Measurements from ENCODE around the gene HAUS2. TPM values are rescaled to one million over a fixed set of nuclear protein-coding genes. Genes with fewer than 3 reads are reported as not detected.
A peak's percentile ranks its signal among the peaks of the same experiment; 100 is the strongest.

Gene HAUS2
- total RNA-seq, 1 donor from 2014 or later = 24.4 TPM

GRCh38 chr15:42547918-42548248 lies 755 bp upstream of the HAUS2 start:
- Histone ChIP-seq H3K4me1 (ENCODE audit: insufficient read depth, low read length) (peaks cover 8% of the 10 kb centered on the region), H4K20me1 (ENCODE audit: insufficient read depth, low read length) (peaks cover 3% of the 10 kb centered on the region), H3K27ac (ENCODE audit: low read depth, low read length) (peak overlapping the region; percentile 86), H3K79me2 (ENCODE audit: insufficient read depth, low read length) (peaks cover 64% of the 10 kb centered on the region), H3K36me3 (ENCODE audit: insufficient read depth, low read length) (peaks cover 7% of the 10 kb centered on the region), H3K27me3 (ENCODE audit: insufficient read depth, low read length) (no peaks in the 10 kb centered on the region), H3K4me3 (ENCODE audit: insufficient read depth, low read depth, low read length) (peak overlapping the region; percentile 94), H3K9me3 (ENCODE audit: insufficient read depth, low read depth, low read length) (no peaks in the 10 kb centered on the region), H2AFZ (ENCODE audit: low read depth, low read length) (peak overlapping the region; percentile 96), H3K4me2 (ENCODE audit: low read length) (peak overlapping the region; percentile 90), H3K9ac (ENCODE audit: low read length) (peak overlapping the region; percentile 95)
- TF ChIP-seq EZH2 (IDR thresholded peaks at IDR 0.05; ENCODE audit: insufficient read depth, low read length) = no peak
- Mint-ChIP-seq H3K4me3 (ENCODE audit: unreplicated experiment) (peak overlapping the region; percentile 93), H3K27me3 (ENCODE audit: low read depth, unreplicated experiment) (no peaks in the 10 kb centered on the region), H3K9me3 (ENCODE audit: unreplicated experiment) (no peaks in the 10 kb centered on the region), H3K36me3 (ENCODE audit: low read depth, unreplicated experiment) (no peaks in the 10 kb centered on the region), H3K4me1 (ENCODE audit: low read depth, unreplicated experiment) (peaks cover 17% of the 10 kb centered on the region), H3K27ac (ENCODE audit: unreplicated experiment) (peak overlapping the region; percentile 0)
- DNase-seq (ENCODE audit: low read depth) (peak; percentile 46), FAIRE-seq (no peak)

GRCh38 chr15:42549032-42549491 lies 424 bp downstream of the HAUS2 start:
- Histone ChIP-seq H3K9ac (ENCODE audit: low read length) (peak overlapping the region; percentile 95), H4K20me1 (ENCODE audit: insufficient read depth, low read length) (peaks cover 12% of the 10 kb centered on the region), H3K4me2 (ENCODE audit: low read length) (peak overlapping the region; percentile 90), H3K36me3 (ENCODE audit: insufficient read depth, low read length) (no peaks in the 10 kb centered on the region), H3K79me2 (ENCODE audit: insufficient read depth, low read length) (peaks cover 74% of the 10 kb centered on the region), H3K4me1 (ENCODE audit: insufficient read depth, low read length) (peaks cover 8% of the 10 kb centered on the region), H3K9me3 (ENCODE audit: insufficient read depth, low read depth, low read length) (no peaks in the 10 kb centered on the region), H3K4me3 (ENCODE audit: insufficient read depth, low read depth, low read length) (peak overlapping the region; percentile 94), H3K27me3 (ENCODE audit: insufficient read depth, low read length) (no peaks in the 10 kb centered on the region), H3K27ac (ENCODE audit: low read depth, low read length) (peak overlapping the region; percentile 86), H2AFZ (ENCODE audit: low read depth, low read length) (peak overlapping the region; percentile 96)
- no peaks in the 10 kb centered on the region for H3K36me3 Mint-ChIP-seq (ENCODE audit: low read depth, unreplicated experiment)
- peaks cover 17% of the 10 kb centered on the region for H3K4me1 Mint-ChIP-seq (ENCODE audit: low read depth, unreplicated experiment)
- FAIRE-seq (no peak), DNase-seq (ENCODE audit: low read depth) (peak; percentile 18)
- peak overlapping the region; percentile 93 for H3K4me3 Mint-ChIP-seq (ENCODE audit: unreplicated experiment)
- no peaks in the 10 kb centered on the region for H3K27me3 Mint-ChIP-seq (ENCODE audit: low read depth, unreplicated experiment)
- H3K27ac Mint-ChIP-seq (ENCODE audit: unreplicated experiment) = peak overlapping the region; percentile 75
- TF ChIP-seq EZH2 (IDR thresholded peaks at IDR 0.05; ENCODE audit: insufficient read depth, low read length) = no peak
- TF ChIP-seq, protein P1, sequence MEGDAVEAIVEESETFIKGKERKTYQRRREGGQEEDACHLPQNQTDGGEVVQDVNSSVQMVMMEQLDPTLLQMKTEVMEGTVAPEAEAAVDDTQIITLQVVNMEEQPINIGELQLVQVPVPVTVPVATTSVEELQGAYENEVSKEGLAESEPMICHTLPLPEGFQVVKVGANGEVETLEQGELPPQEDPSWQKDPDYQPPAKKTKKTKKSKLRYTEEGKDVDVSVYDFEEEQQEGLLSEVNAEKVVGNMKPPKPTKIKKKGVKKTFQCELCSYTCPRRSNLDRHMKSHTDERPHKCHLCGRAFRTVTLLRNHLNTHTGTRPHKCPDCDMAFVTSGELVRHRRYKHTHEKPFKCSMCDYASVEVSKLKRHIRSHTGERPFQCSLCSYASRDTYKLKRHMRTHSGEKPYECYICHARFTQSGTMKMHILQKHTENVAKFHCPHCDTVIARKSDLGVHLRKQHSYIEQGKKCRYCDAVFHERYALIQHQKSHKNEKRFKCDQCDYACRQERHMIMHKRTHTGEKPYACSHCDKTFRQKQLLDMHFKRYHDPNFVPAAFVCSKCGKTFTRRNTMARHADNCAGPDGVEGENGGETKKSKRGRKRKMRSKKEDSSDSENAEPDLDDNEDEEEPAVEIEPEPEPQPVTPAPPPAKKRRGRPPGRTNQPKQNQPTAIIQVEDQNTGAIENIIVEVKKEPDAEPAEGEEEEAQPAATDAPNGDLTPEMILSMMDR (IDR thresholded peaks at IDR 0.05; ENCODE audit: insufficient read depth, low read depth, low read length) = no peak
- H3K9me3 Mint-ChIP-seq (ENCODE audit: unreplicated experiment) = no peaks in the 10 kb centered on the region

GRCh38 chr15:42549741-42550392 lies 1.2 kb downstream of the HAUS2 start:
- Mint-ChIP-seq H3K36me3 (ENCODE audit: low read depth, unreplicated experiment) (no peaks in the 10 kb centered on the region), H3K27ac (ENCODE audit: unreplicated experiment) (no peak overlapping the region), H3K4me3 (ENCODE audit: unreplicated experiment) (peak overlapping the region; percentile 93), H3K27me3 (ENCODE audit: low read depth, unreplicated experiment) (no peaks in the 10 kb centered on the region), H3K9me3 (ENCODE audit: unreplicated experiment) (no peaks in the 10 kb centered on the region), H3K4me1 (ENCODE audit: low read depth, unreplicated experiment) (peaks cover 17% of the 10 kb centered on the region)
- Histone ChIP-seq H3K79me2 (ENCODE audit: insufficient read depth, low read length) (peaks cover 78% of the 10 kb centered on the region), H3K27me3 (ENCODE audit: insufficient read depth, low read length) (no peaks in the 10 kb centered on the region), H3K4me1 (ENCODE audit: insufficient read depth, low read length) (peaks cover 8% of the 10 kb centered on the region), H3K4me3 (ENCODE audit: insufficient read depth, low read depth, low read length) (peak overlapping the region; percentile 94), H3K9me3 (ENCODE audit: insufficient read depth, low read depth, low read length) (no peaks in the 10 kb centered on the region), H3K9ac (ENCODE audit: low read length) (peak overlapping the region; percentile 95), H2AFZ (ENCODE audit: low read depth, low read length) (no peak overlapping the region), H4K20me1 (ENCODE audit: insufficient read depth, low read length) (peaks cover 12% of the 10 kb centered on the region), H3K36me3 (ENCODE audit: insufficient read depth, low read length) (no peaks in the 10 kb centered on the region), H3K4me2 (ENCODE audit: low read length) (peak overlapping the region; percentile 90), H3K27ac (ENCODE audit: low read depth, low read length) (no peak overlapping the region)
- no peak for FAIRE-seq
- TF ChIP-seq, protein P1 (IDR thresholded peaks at IDR 0.05; ENCODE audit: insufficient read depth, low read depth, low read length) = no peak
- TF ChIP-seq EZH2 (IDR thresholded peaks at IDR 0.05; ENCODE audit: insufficient read depth, low read length) = no peak
- DNase-seq (ENCODE audit: low read depth) = no peak
